GM12872 (cell line): ENCODE data around the gene SLC27A2.

Source experiments
- CTCF ChIP-seq: IDR thresholded peaks from 3 replicates; pipeline ENCODE4 v1.5.1; 2011; ENCODE audit warnings: low read depth, mild to moderate bottlenecking, low read length, moderate library complexity; ENCODE audit not compliant: insufficient read depth

SLC27A2 gene

GRCh38 chr15:50224606-50225005, 42.6 kb downstream of the SLC27A2 start:
- no peak for TF ChIP-seq CTCF

GRCh38 chr15:50225057-50225456, 43.1 kb downstream of the SLC27A2 start:
- TF ChIP-seq CTCF: no peak

- TF ChIP-seq CTCF: no peak
These were observed 43.9 kb downstream of the SLC27A2 start for GRCh38 chr15:50225938-50226337.

- no peak for TF ChIP-seq CTCF
These were observed 45.1 kb downstream of the SLC27A2 start for GRCh38 chr15:50227076-50227475.

- no peak for TF ChIP-seq CTCF
These were observed 46.9 kb downstream of the SLC27A2 start for GRCh38 chr15:50228866-50229265.

- TF ChIP-seq CTCF: no peak
These were observed 47.3 kb downstream of the SLC27A2 start for GRCh38 chr15:50229336-50229735.

GRCh38 chr15:50231761-50232160, 49.8 kb downstream of the SLC27A2 start:
- no peak for TF ChIP-seq CTCF

- no peak for TF ChIP-seq CTCF
These were observed 50.8 kb downstream of the SLC27A2 start for GRCh38 chr15:50232791-50233190.
